Activated CD8-positive, alpha-beta T cell treated with anti-CD3 and anti-CD28 coated beads for 36 hours (primary cell): ENCODE data around the gene CXCR6. TPM values are rescaled to one million over a fixed set of nuclear protein-coding genes. Genes with fewer than 3 reads are reported as not detected.

ENCODE experiments used
- ATAC-seq: fragments of 200-7000 bp; cut with Tn5 transposase; one replicate; pipeline ENCODE4 v1.10.0; 2021; ENCODE audit warnings: mild to moderate bottlenecking, moderate library complexity
- CTCF ChIA-PET: fragments of 350-600 bp; sonication (Branson Sonifier 250); formaldehyde crosslinking; loops from one replicate; lab custom pipeline; 2021; ENCODE audit warnings: antibody characterized with exemption; lab: Charles Lee
- POLR2A ChIA-PET: fragments of 350-600 bp; sonication (Branson Sonifier 250); formaldehyde crosslinking; loops from one replicate; lab custom pipeline; 2021; ENCODE audit warnings: antibody characterized with exemption; lab: Charles Lee
- DNase-seq: peaks from one replicate; pipeline ENCODE4 v3.0.0-alpha.2; 2020
- H3K27ac Mint-ChIP-seq: one replicate; pipeline ENCODE4 v1.8.0; 2021; ENCODE audit warnings: mild to moderate bottlenecking, mixed read lengths
- H3K27me3 Mint-ChIP-seq: one replicate; pipeline ENCODE4 v1.8.0; 2021; ENCODE audit warnings: mixed read lengths
- H3K36me3 Mint-ChIP-seq: one replicate; pipeline ENCODE4 v1.8.0; 2021; ENCODE audit warnings: low read depth, mixed read lengths
- H3K4me1 Mint-ChIP-seq: one replicate; pipeline ENCODE4 v1.8.0; 2021; ENCODE audit warnings: low read depth, mixed read lengths
- H3K4me3 Mint-ChIP-seq: one replicate; pipeline ENCODE4 v1.8.0; 2021; ENCODE audit warnings: mild to moderate bottlenecking, moderate library complexity, mixed read lengths
- H3K9me3 Mint-ChIP-seq: one replicate; pipeline ENCODE4 v1.8.0; 2021; ENCODE audit warnings: mixed read lengths
- CTCF ChIP-seq: fragments of 200-600 bp; IDR thresholded peaks from one replicate; pipeline ENCODE4 v1.8.0; 2022; ENCODE audit warnings: antibody characterized with exemption, mild to moderate bottlenecking
- intact Hi-C: fragments of 100-400 bp; cut with micrococcal nuclease; formaldehyde crosslinking; loops from one replicate; pipeline ENCODE4 v1.10.0; 2022
- total RNA-seq, 2 experiments: library from RNA; stranded (reverse); gene quantifications; one replicate each; pipeline ENCODE4 v1.2.3, GENCODE V29; 2021

CXCR6 gene
- total RNA-seq, 2 experiments from 2014 or later, result 3.2 to 3.4 TPM

- Mint-ChIP-seq H3K4me1 (peaks cover under 1% of the 10 kb centered on the region), H3K4me3 (no peak overlapping the region), H3K27me3 (no peaks in the 10 kb centered on the region), H3K36me3 (peaks cover 53% of the 10 kb centered on the region), H3K9me3 (no peaks in the 10 kb centered on the region), H3K27ac (no peak overlapping the region)
- no peak for TF ChIP-seq CTCF
- ATAC-seq, result no peak
- DNase-seq, result no peak
- intact Hi-C loops, result no loop called here
- CTCF ChIA-PET, result interaction anchor here (0.6 to 35.9 kb wide), 2 partner anchors 149 to 282 kb away, joined by 3 to 656 read pairs; no protein-coding TSS in a partner anchor
- POLR2A ChIA-PET, result no interaction called here
Observed at GRCh38 chr3:45933591-45933990, 9.7 kb upstream of the CXCR6 start.

- no peak for TF ChIP-seq CTCF
- ATAC-seq (no peak), DNase-seq (no peak)
- H3K4me1 Mint-ChIP-seq, result peaks cover 15% of the 10 kb centered on the region
- H3K9me3 Mint-ChIP-seq, result peaks cover 2% of the 10 kb centered on the region
- intact Hi-C loops, result no loop called here
- H3K36me3 Mint-ChIP-seq, result peaks cover 59% of the 10 kb centered on the region
- no peak overlapping the region for H3K4me3 Mint-ChIP-seq
- POLR2A ChIA-PET, result no interaction called here
- no peak overlapping the region for H3K27ac Mint-ChIP-seq
- peaks cover 2% of the 10 kb centered on the region for H3K27me3 Mint-ChIP-seq
- CTCF ChIA-PET, result interaction anchor here (1.0 to 35.9 kb wide), 4 partner anchors 147 to 175 kb away, joined by 3 to 656 read pairs (median 4); no protein-coding TSS in a partner anchor
Observed at GRCh38 chr3:45936261-45936660, 7.0 kb upstream of the CXCR6 start.

- H3K4me1 Mint-ChIP-seq, result peaks cover 19% of the 10 kb centered on the region
- no peak for TF ChIP-seq CTCF
- H3K36me3 Mint-ChIP-seq, result peaks cover 59% of the 10 kb centered on the region
- no peak overlapping the region for H3K27ac Mint-ChIP-seq
- peaks cover 2% of the 10 kb centered on the region for H3K27me3 Mint-ChIP-seq
- H3K9me3 Mint-ChIP-seq, result peaks cover 2% of the 10 kb centered on the region
- DNase-seq (no peak), ATAC-seq (no peak)
- intact Hi-C loops, result loop anchor here (1.0 kb wide), 1 partner anchor 142 kb away; no protein-coding TSS in a partner anchor
- ChIA-PET POLR2A (interaction anchor here (1.4 to 4.1 kb wide), 2 partner anchors 39 to 142 kb away, joined by 4 to 22 read pairs; no protein-coding TSS in a partner anchor), CTCF (interaction anchor here (0.9 to 35.9 kb wide), 14 partner anchors 9 to 178 kb away, joined by 3 to 656 read pairs (median 4); partner anchors contain the start of gene FYCO1)
- H3K4me3 Mint-ChIP-seq, result no peak overlapping the region
Observed at GRCh38 chr3:45937206-45938042, 5.8 kb upstream of the CXCR6 start.

GRCh38 chr3:45938043-45938435 lies 5.2 kb upstream of the CXCR6 start:
- Mint-ChIP-seq H3K27me3 (peaks cover 2% of the 10 kb centered on the region), H3K4me3 (no peak overlapping the region), H3K27ac (no peak overlapping the region), H3K36me3 (peaks cover 60% of the 10 kb centered on the region), H3K4me1 (peaks cover 25% of the 10 kb centered on the region), H3K9me3 (peaks cover 2% of the 10 kb centered on the region)
- no peak for TF ChIP-seq CTCF
- intact Hi-C loops, result loop anchor here (1.0 kb wide), 1 partner anchor 141 kb away; no protein-coding TSS in a partner anchor
- DNase-seq (no peak), ATAC-seq (no peak)
- POLR2A ChIA-PET, result interaction anchor here (1.4 to 4.1 kb wide), 3 partner anchors 38 to 141 kb away, joined by 4 to 22 read pairs (median 8); no protein-coding TSS in a partner anchor
- CTCF ChIA-PET, result interaction anchor here (0.6 to 35.9 kb wide), 36 partner anchors 9 to 440 kb away, joined by 3 to 656 read pairs (median 4); partner anchors contain the start of genes CCR1 and FYCO1
